ENCODE measurements around the gene COMTD1.
A peak's percentile ranks its signal among the peaks of the same experiment; 100 is the strongest.

Gene COMTD1

DNA sequence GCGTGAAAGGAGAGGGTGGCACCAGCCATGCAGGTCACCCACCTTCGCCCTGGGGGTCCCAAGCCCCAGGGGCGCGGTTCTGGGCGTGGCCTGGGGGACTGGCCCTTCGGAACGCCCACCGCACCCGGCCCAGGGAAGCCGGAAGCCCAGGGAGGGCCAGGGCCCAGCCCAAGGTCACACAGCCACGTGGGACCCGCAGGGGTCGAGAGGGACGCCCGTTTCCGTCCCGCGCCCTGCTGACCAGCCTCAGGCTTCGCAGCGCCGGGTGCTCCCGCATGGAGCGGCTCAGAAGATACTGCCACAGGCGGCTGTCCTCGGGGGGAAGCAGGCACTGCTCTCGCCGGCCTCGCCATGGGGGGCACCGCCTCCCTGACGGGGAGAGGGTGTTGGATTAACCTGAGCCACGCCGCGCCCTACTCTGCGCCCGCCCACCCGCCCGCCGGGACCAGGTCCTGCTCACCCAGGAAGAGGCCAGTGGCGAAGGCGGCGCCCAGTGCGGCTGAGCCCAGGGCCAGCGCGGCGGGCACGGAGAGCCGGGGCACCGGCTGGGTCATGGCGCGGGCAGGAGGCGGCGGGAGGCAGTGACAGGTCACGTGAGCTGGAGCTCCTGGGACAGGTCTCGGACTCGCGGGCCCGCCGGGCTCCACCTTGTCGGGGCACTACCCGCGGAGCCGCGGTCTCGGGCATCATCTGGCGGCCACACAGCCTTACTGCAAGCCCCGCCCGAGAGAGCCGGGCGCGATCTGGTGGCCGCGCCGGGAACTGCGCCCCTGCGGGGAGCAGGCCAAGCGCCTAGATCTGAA, at the start of gene COMTD1:
TSS of gene COMTD1 (minus strand) at position 583 of the 803 bp plus-strand sequence. CDS start at position 554, 29 bp downstream.
- DNase-seq = peak; percentile 73

DNA sequence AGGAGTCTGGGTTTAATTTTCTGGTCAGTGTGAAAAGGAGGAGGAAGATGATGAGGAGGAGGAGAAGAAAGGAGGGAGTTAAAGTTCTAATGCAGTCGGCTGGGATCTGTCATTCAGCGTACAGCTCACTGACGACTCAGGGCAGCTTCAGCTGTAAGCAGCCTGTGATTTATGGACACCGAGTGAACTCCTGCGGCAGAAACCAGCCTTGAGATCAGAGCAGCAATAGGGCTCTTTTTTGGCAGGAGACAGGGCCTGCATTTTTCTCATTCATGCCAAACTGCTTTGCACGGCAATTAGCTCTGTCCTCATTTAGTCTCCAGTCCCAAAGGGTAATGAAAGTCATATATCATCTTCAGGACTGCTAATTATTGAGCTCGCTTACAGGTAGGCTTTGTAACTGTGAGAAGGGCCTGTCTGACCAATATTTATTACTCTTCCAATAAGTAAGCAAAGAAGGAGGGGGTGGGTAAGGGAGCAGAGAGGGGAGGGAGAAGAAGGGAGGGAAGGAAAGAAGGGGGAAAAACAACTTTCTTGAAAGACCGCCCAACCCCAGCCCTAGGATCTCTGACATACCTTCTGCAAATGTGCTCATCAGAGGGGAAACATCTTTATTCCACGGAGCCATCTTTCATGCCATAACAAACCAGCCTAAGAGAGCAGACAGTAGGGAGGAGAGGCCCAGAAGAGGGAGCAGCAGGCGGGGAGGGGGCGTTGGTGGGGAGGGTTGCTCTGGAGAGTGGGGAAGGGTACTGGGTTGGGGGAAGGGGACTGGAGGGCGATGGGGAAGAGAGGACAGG, 48.1 kb upstream of the COMTD1 start:
- peak; percentile 35 for DNase-seq

DNA sequence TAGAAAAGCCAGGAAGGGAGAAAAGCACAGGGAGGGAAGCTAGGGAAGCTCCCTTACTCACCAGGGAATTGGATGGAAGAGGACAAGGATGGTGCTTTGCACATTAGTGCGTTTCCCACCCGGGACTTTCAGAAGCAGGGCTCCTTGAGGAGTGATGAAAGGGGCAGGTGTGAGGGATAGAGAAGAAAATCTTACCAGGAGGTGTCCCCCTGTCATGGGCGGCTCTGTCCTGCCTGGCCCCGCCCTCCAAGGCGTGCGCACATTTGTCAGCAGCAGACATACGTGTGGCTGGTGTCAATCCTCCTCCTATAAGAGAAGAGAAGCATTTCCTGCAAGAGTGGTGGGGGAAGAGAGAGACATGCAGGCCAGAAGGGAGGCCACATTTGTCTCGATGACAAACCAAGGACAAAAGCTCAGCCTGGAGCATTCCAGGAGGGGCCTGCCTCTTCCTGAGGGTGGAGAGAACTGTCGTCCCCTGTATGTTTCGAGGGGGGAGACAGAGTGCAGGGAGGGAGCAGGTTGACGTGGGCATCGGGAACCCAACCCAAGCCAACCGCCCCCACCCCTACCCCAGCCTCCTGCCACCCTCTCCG, 47.4 kb upstream of the COMTD1 start:
- no peak for DNase-seq

GRCh38 chr10:75281974-75282373, 46.2 kb upstream of the COMTD1 start:
- DNase-seq = no peak

DNA sequence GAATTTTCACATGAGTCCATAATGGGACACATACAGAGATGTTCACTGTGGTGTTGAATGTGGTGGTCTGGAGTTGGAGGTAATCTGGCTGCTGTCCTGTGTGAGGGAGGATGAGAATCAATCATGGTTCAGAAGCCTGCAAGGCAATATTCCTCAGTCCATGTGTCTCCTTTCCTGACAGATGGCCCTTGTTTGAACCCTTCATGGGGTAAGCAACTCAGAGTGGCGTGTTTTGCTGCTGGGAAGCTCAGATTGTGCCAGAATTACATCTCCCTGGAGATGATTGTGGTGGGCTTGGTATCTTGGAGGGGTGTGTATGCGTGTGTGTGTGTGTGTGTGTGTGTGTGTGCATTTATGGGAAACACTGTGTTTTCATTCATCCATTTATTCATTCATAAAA, 44.5 kb upstream of the COMTD1 start:
- no peak for DNase-seq

- DNase-seq = no peak
Measured at GRCh38 chr10:75276069-75276872, 40.5 kb upstream of the COMTD1 start.

DNA sequence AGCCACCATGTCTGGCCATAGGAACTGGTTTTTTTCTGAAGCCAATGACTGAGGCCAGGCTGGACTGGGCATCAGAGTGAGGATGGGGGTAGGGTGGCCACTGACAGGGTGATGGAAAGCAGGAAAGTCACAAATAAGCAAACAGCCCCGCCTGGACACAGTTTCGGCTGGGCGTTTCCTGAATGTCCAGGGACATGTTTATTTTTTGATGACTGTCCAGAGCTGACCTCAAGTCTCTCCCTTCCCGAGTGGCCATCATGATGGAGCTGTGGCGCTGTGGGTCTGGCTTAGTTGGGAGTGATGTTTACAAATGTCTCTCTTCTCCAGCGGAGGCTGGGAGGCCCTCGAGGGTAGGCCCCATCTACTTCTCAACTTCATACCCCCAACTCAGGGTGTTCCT, 37.1 kb upstream of the COMTD1 start:
- DNase-seq = no peak

DNA sequence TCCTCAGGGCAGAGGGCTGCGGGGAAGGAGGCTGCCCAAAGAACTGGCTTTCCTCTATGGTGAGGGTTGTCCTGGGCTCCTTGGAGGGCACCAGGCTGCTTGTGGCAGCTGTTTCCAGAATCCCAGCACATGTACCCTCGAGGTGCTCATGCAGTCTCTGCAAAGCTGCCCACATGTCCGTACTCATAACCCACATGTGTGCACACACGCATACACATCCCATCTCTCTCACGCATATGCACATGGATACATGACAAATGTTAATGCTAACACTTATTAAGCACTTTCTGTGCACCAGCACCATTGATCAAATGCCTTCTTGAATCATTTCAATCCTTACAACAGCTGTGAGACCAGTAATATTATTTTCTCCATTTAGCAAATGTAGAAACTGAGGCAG, 36.3 kb upstream of the COMTD1 start:
- no peak for DNase-seq

DNA sequence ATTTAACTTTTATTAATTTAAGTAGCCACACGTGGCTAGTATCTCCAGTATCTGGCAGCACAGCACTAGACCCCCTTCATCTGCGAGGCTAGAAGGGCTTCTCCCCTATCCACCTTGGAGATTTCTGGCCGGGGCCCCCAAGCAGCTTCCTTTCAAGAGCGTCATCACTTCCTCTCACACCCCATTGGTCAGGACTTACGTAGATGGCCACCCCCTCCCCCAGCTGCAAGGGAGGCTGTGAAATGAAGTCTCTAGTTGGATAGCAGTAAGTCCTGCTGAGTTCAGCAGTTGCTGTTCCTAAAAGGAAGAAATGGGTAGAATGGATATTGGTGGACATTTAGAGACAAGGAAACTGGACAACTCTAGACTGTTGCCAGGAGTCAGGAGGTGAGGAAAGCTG, 33.8 kb upstream of the COMTD1 start:
- no peak for DNase-seq

- no peak for DNase-seq
Measured at GRCh38 chr10:75266945-75267344, 31.2 kb upstream of the COMTD1 start.

GRCh38 chr10:75265856-75266255, 30.1 kb upstream of the COMTD1 start:
- no peak for DNase-seq

DNA sequence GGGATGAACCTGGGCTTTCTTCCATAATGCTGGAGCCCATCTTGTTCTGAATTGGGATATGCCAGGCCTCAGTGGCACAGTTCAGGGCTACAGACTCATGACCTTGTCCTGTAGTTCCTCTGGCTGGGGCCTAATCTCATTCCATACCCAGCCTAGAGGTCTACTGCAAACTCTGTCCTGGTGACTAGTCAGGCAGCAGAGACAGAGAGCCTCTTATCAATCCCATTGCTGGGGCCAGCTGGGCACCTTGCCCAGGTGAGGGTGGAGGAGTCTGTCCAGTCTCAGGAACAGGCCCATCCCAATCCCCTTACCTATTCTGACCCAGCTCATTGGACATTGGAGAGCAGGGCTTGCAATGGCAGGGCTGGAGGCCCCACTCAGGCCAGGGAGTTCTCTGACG, 28.0 kb upstream of the COMTD1 start:
- no peak for DNase-seq

- no peak for DNase-seq
Measured at GRCh38 chr10:75261813-75262705, 26.3 kb upstream of the COMTD1 start.

DNA sequence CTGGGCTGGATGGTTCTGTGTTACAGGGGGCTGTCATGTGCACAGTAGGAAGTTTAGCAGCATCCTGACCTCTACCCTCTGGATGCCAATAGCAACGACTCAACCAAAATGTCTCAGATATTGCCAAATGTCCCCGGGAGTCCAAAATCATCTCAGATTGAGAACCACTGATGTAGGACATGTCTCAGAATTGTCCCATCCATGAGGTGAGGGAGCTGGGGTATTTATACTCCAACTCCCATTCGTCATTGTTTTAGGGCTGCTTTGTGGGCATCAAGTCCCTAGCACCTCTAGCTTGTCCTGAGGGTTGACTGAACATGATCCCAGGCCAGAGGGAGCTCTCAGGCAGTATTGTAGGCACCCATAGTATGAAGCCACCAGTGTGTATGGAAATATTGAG, 25.2 kb upstream of the COMTD1 start:
- no peak for DNase-seq

- no peak for DNase-seq
Measured at GRCh38 chr10:75254739-75255138, 19.0 kb upstream of the COMTD1 start.

GRCh38 chr10:75253281-75254220, 17.8 kb upstream of the COMTD1 start:
- DNase-seq = no peak

DNA sequence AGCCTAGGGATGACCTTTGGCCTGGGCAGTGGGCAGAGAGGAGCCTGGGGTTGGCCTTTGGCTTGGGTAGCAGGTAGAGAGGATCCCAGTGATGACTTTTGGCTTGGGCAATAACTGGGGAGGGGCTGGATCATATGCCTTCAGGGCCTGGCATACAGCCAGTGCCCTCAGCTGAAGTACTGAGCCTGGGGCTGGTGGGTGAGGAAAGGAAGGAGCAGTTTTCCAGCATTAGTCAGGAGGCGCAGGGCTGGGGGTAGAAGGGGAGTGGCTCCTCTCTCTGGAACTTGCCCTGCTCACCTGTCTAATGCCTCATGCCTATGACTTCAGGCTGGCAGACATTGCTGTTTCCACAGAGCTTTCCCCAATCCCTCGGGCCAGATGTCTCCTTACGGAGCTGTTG, 15.2 kb upstream of the COMTD1 start:
- DNase-seq = no peak

- DNase-seq = no peak
Measured at GRCh38 chr10:75247797-75248196, 12.0 kb upstream of the COMTD1 start.

DNA sequence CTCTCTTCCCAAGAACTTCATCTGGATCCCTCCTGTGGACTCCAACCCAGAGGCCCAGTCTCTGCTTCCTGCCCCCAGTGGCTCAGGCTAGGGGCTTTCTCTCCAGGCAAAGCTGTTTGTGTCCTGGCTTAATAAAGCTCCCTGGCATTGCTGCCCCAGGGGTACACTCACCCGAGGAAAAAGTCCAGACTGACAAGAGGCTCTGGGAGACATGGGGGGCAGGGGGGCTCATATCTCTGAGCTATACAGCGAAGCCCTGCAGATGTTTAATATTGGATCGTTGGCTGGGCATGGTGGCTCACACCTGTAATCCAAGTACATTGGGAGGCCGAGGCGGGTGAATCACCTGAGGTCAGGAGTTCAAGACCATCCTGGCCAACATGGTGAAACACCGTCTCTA, 10.7 kb upstream of the COMTD1 start:
- DNase-seq = no peak

GRCh38 chr10:75245354-75246250, 9.8 kb upstream of the COMTD1 start:
- DNase-seq = no peak

All from COR-L47 (cell line).